Measurements from ENCODE around the gene RAB6B.

RAB6B gene

GRCh38 chr3:133895208-133896001 lies at the start of gene RAB6B:
RAB6B (minus strand) TSS chr3:133895882; CDS start chr3:133895466, 416 bp downstream.
- DNase-seq: no peak

DNA sequence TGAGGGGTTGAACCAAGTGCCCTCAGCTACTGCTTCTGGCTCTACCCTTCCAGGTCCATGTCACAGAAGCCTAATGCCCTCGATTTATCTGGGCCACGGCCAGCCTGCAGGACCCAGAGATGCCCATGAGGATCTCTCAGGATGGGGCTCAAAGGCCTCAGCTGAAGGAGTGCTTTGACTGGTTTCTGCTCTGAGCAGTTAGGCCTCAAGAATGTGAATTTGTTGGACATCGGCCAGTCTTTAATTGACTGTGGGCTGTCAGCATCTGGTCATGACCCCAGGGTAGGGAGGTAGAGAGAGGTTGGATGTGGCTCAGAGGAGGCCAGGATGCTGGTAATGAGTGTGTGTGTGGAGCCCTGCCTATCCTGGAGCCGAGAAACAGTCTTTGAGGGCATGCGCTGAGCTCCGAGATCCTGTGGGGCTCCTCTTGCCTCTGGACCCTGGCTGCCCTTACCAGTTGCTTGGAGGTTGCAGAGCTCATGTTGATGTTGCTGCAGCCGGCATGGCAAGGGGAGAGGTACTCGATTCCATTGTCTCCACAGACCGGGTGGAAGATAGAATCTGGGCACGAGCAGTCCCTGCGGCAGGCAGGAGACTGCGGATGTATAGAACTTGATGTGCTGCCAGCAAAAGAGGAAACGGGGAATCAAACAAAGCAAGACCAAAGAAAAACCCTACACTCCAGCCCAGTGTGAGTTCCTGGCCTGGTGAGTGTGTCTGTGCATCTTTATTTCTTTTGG lies 49.1 kb upstream of the RAB6B start:
- no peak for DNase-seq

DNA sequence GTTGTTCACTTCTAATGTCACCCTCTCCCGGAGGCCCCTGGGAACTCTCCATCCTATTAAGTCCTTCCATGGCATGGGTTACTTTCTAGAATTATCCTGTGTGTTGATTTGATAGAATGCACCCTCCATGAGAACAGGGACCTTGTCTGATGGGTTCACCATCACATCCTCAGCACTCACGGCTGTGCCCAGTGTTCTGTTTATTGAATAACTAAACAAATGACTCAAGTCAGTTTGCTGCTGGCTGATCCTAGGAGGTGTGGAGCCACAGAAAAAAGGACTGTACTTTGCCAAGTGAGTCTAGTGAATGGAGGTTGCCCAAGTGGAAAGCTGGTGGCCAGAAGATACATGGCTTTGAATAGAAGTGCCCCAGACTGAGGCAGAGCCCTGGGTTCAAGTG lies 48.5 kb upstream of the RAB6B start:
- DNase-seq: no peak

- no peak for DNase-seq
Observed at GRCh38 chr3:133943639-133944141, 48.0 kb upstream of the RAB6B start.

GRCh38 chr3:133943031-133943535 lies 47.4 kb upstream of the RAB6B start:
- DNase-seq: no peak

DNA sequence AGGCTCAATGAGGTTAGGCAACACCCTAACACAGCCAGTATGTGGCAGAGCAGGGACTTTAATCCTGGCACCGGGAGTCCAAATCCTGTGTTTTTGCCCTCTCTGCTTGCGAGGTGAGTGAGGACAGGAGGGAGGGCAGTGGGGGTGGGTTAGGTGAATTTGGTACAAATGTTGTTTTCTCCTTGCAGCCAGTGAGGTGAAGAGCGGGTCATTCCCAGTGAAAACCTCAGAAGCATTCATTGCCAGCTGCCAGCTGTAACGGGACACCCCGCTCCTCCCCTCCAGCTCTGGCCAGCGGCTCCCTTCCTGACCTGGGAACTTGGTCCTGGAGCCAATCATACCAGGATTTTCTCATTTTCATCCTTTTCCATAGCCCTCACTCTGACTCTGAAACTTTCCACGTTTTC lies 45.7 kb upstream of the RAB6B start:
- no peak for DNase-seq

DNA sequence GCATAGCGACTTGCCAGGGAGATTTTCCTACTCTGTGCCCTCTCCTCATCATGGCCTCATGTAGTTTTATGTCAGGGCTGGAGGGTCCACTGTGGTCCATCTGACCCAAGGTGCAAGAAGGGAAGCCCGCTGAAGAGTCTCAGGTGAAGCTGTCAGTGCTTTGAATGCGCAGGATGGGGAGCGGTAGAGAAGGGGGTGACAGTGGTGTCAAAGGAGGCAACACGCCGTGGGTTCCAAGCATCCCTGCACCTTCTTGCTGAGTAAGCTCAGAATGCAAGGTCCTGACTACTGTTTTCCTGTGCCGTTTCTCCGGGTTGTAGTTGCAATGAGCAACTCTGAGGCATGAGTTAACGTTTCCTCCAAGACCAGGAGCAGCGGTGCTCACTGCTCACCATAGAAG lies 44.9 kb upstream of the RAB6B start:
- DNase-seq: no peak

DNA sequence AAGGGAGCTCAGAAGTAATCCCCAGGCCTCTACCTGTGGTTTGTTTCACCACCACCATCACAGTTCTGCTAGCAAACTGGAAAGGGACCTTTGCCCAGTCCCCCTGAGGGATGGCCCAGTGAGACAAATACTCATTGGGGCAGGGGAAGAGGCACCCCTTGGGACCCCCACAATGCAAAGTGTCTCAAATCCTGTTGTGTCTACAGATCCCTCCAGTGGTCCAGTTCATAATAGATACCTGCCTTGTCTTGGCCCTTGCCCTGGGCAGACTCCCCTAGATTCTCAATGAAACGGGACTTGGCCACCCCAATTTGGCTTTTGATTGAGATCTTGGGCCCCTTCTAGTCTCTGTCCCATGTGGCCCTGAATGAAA lies 43.8 kb upstream of the RAB6B start:
- no peak for DNase-seq

- DNase-seq: no peak
Observed at GRCh38 chr3:133938770-133939462, 43.2 kb upstream of the RAB6B start.

- DNase-seq: no peak
Observed at GRCh38 chr3:133937756-133938601, 42.3 kb upstream of the RAB6B start.

- DNase-seq: no peak
Observed at GRCh38 chr3:133937061-133937686, 41.5 kb upstream of the RAB6B start.

DNA sequence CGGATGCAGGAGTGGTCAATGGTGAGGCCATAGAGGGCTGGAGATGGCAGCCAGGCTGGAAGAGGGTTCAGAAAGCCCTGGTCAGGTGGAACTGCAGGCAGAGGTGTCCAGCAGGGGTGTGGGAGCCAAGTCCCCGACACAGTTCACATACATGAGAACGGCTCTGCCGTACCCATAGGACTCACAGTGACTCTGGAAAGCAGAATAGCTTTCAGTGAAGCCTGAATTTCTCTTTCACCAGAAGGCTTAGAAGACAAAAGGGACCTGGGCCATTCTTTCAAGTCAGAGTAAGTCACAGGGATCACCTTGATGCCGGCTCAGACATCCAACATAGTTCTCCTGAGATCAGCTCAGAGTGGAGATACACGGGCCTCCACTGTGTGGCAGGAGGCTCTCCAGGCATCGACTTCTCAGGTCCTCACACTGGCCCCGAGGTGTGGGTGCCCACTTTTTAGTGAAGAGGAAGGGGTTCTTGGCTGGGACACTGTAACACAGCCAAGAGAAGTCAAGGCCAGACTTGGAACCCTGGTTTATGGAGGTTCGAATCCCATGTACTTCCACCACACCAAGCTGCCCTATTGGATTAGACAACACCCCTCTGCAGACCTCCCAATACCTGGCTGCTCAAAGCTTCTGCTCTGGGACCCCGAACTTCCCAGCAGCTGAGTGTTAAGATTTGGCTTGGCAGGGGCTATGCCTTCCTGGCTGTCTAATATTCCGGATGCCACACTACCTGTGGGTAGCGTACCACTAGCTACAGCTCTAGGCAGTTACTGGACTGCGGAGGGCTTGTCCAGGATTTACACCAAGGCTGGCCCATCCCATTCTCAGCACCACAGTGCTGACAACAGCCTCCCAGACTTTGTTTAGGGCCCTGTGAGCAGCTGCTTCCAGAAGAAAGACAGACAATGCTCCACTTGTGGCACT lies 40.4 kb upstream of the RAB6B start:
- no peak for DNase-seq

GRCh38 chr3:133934996-133935842 lies 39.5 kb upstream of the RAB6B start:
- no peak for DNase-seq

- DNase-seq: no peak
Observed at GRCh38 chr3:133934073-133934970, 38.6 kb upstream of the RAB6B start.

- no peak for DNase-seq
Observed at GRCh38 chr3:133933097-133934024, 37.7 kb upstream of the RAB6B start.

- DNase-seq: no peak
Observed at GRCh38 chr3:133932009-133932408, 36.3 kb upstream of the RAB6B start.

GRCh38 chr3:133931084-133931483 lies 35.4 kb upstream of the RAB6B start:
- DNase-seq: no peak

Measured in NCI-H2029 treated with DMSO at 0.1 percent for 48 hours (cell line).